NCI-H1092 treated with DMSO at 0.1 percent for 48 hours (cell line): ENCODE measurements around the gene DCP2.

Experiments
- DNase-seq: peaks from one replicate; lab custom pipeline; 2025; lab: John Stamatoyannopoulos, UW

Gene DCP2

GRCh38 chr5:113047733-113048652 lies 71.4 kb downstream of the DCP2 start:
- no peak for DNase-seq

- no peak for DNase-seq
These were observed 72.3 kb downstream of the DCP2 start for GRCh38 chr5:113048931-113049330.

- peak; percentile 35 for DNase-seq
These were observed 74.3 kb downstream of the DCP2 start for GRCh38 chr5:113050721-113051382.

GRCh38 chr5:113052041-113052795 lies 75.6 kb downstream of the DCP2 start:
- no peak for DNase-seq

GRCh38 chr5:113053511-113053995 lies 77.0 kb downstream of the DCP2 start:
- no peak for DNase-seq

- no peak for DNase-seq
These were observed 78.3 kb downstream of the DCP2 start for GRCh38 chr5:113054899-113055298.

GRCh38 chr5:113056988-113057387 lies 80.4 kb downstream of the DCP2 start:
- no peak for DNase-seq

- DNase-seq = peak; percentile 44
These were observed 81.0 kb downstream of the DCP2 start for GRCh38 chr5:113057557-113057984.

- DNase-seq = no peak
These were observed 81.7 kb downstream of the DCP2 start for GRCh38 chr5:113058269-113058668.

- DNase-seq = no peak
These were observed 82.2 kb downstream of the DCP2 start for GRCh38 chr5:113058706-113059226.

GRCh38 chr5:113059232-113060040 lies 82.8 kb downstream of the DCP2 start:
- peak; percentile 20 for DNase-seq

GRCh38 chr5:113060408-113061025 lies 83.9 kb downstream of the DCP2 start:
- no peak for DNase-seq

- DNase-seq = no peak
These were observed 85.5 kb downstream of the DCP2 start for GRCh38 chr5:113061846-113062780.

- DNase-seq = no peak
These were observed 86.4 kb downstream of the DCP2 start for GRCh38 chr5:113062869-113063508.

- no peak for DNase-seq
These were observed 87.3 kb downstream of the DCP2 start for GRCh38 chr5:113063927-113064326.

GRCh38 chr5:113064806-113065205 lies 88.2 kb downstream of the DCP2 start:
- no peak for DNase-seq

- DNase-seq = no peak
These were observed 89.0 kb downstream of the DCP2 start for GRCh38 chr5:113065626-113066025.

- DNase-seq = no peak
These were observed 91.2 kb downstream of the DCP2 start for GRCh38 chr5:113067635-113068344.
